NCI-H1930 (cell line): Measurements from ENCODE around the gene IFITM10.

Experiments
- DNase-seq, 2 experiments: peaks; one replicate each; lab custom pipeline; 2025; lab: John Stamatoyannopoulos, UW

Gene IFITM10

GRCh38 chr11:1717745-1718144 lies 32.6 kb downstream of the IFITM10 start:
- DNase-seq = no peak

- DNase-seq = no peak
These were observed 35.2 kb downstream of the IFITM10 start for GRCh38 chr11:1714908-1715885.

DNA sequence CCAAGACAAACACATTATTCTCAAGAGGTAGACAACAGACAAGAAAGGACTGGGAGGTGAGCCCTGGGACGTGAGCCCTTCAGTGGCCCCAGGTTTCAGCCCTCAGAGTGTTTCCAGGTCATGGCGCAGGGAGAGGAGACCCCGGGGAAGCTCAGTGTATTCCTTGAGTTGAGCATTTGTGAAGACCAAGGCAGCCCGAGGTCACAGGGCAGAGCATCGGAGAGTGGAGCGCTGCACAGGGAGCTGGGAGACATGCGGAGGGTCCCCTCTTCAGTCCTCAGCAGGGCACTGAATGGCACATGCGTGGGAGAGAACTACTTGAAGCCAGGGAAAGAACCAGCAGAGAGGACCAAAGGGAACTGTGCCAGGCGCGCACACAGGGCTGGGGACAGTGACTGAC lies 41.7 kb downstream of the IFITM10 start:
- DNase-seq = no peak

GRCh38 chr11:1707751-1708150 lies 42.6 kb downstream of the IFITM10 start:
- no peak for DNase-seq

DNA sequence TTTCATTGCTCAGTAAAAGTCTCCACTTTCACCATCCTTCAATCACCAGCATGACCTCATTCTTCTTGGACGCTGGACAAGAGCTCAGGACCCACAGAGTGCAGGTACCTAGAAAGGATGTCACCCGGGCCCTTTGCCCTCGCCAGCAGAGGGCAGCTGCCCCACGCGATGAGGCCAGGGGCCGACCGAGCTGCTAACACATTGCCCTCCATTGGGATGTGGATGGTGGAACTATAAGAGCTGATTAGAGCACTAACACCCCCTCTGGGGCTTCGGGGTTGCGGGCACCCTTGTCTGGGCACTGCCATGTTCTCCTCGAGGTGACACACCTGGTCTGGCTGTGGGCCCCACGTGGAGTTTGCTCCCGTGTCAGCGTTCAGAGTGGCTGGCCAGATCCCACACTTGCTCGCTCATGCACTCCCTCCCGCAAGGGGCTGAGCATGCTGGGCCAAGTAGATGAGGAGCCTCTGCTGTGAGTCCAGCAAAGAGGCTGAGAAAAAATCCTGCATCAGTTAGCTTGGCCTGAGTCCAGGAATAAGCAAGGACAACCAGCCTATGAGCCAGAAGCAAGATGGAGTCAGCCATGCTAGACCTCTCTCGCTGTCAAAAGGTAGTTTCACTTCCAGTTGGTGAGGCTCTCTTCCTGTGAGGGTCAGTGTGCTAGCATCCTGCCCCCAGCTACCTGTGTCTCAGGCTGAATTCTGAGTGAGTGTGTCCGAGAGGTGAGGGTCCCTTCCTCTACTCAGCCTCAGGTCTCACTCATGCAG lies 43.6 kb downstream of the IFITM10 start:
- no peak for DNase-seq

DNA sequence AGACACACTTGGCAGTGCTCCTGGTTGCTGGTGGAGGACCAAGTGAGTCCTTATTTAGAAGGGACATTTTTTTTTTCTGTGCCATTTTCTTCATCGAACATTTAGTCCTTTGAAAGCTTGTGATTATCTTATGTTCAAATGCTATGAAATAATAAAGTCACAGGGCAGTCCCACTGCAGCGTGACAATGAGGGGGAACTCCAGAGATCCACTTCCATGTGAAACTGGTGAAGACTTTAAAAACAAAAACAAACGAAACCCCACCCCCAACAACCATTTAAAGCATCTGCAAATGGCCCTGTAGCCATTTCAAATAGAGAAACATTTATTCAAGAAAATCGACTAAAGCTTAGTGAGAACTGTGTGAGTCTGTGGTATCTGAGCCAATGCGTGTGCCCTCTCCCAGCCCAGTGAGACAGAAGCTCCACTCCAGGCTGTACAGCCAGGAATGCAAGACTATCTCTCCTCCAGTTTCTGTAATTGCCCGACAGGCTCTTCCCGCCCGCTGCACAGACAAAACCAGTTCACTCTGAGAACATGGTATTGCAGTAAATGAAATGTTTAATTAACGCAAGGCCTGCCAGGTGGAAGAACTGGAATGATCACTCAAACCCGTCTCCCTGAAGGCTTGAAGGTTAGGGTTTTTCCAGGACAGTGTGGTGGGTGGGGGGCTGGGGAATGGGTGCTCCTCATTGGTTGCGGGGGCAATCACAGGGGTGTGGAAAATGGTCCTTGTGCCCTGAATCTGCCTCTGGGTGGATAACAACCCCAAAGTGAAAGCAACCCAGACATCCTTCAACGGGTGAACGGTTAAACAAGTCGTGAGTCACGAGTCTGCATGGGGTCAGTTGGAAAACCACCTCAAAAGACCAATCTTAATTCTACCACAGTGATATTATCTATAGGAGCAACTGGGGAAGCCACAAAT lies 45.0 kb downstream of the IFITM10 start:
- DNase-seq = no peak

DNA sequence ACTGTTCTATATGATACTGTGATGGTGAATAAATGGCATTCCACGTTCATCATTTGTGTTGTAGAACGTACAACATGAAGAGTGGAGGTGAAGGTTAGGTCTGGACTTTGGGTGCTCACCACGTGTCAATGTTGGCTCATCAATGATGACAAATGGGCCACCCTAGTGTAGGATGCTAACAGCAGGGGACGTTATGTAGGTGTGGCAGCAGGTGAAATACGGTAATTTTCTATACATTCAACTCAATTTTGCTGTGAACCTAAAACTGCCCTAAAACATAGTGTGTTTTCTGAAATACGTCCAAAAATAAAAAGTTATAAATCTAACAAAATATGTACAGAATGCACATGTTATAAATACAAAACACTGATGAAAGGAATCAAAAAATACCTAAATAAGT lies 47.2 kb downstream of the IFITM10 start:
- no peak for DNase-seq

DNA sequence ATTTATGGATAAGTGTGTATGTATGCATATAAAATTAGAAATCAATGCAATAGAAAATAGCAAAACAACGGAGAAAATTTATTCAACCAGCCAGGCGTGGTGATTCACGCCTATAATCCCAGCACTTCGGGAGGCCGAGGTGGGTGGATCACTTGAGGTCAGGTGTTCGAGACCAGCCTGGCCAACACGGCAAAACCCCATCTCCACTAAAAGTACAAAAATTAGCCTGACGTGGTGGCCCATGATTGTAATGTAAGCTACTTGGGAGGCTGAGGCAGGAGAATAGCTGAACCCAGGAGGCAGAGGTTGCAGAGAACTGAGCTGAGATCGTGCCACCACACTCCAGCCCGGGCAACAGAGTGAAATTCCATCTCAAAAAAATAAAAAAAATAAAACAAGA lies 47.9 kb downstream of the IFITM10 start:
- DNase-seq = no peak

DNA sequence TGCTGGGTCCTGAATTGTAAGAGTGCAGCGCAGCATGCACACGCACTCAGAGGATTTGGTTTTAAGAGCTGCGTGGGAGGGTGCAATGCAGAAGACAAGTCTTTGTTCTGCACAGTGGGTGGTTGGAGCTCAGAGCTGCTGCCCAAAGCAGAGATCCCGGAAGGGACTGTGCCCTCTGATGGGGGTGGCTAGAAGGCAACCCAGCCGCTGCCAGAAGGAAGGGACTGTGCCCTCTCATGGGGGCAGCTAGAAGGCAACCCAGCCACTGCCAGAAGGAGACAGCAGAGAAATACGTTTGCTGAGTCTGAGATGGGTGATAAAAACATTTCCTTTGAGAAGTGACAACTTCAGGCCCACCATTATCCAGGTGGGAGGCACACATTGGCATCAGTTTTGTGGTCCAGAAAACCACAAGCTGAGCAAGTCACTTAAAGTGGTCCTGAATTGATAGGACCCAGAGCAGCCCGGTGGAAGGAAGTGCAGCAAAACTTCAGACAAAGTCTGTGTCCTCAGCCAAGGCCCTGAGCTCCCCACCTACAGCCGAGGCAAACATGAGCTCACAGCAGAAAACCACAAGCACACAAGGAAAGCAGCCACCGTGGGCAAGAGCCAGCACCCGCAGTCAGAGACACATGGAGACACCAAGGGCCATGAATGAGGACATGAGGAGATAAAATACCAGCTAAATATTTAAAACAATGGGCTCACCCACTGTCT lies 49.1 kb downstream of the IFITM10 start:
- DNase-seq = no peak

- no peak for DNase-seq
These were observed 50.6 kb downstream of the IFITM10 start for GRCh38 chr11:1699771-1700170.

DNA sequence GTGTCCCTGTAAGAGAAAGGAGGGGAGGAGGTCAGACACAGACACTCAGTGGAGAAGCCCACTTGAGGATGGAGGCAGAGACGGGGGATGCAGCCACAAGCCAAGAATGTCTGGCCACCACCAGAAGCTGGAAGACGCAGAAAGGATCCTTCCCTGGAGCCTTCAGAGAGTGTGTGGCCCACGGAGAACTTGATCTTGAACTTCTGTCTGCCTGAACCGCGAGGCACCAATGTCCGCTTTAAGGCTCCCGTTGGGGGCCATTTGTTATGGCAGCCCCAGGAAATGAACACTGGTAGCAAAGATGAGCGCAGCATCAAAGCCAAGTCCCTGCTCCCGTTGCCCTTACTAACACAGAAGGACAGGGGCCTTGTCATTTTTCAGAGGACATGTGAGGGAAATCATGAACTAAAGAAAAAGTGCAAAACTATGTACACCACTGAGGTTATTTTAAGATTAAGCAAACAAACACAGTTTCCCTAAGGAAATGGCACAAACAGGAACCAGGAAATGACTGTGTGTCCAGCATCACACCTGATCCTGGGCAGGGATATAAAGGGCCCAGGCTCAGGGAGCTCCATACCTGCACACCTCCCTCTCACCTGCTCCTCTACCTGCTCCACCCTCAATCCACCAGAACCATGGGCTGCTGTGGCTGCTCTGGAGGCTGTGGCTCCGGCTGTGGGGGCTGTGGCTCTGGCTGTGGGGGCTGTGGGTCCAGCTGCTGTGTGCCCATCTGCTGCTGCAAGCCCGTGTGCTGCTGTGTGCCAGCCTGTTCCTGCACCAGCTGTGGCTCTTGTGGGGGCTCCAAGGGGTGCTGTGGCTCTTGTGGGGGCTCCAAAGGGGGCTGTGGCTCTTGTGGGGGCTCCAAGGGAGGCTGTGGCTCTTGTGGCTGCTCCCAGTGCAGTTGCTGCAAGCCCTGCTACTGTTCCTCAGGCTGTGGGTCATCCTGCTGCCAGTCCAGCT lies 53.5 kb downstream of the IFITM10 start, which contains the start of gene KRTAP5-6:
TSS of gene KRTAP5-6 (plus strand) at position 588 of the 963 bp plus-strand sequence. CDS start at position 639, 51 bp downstream.
- DNase-seq = no peak

DNA sequence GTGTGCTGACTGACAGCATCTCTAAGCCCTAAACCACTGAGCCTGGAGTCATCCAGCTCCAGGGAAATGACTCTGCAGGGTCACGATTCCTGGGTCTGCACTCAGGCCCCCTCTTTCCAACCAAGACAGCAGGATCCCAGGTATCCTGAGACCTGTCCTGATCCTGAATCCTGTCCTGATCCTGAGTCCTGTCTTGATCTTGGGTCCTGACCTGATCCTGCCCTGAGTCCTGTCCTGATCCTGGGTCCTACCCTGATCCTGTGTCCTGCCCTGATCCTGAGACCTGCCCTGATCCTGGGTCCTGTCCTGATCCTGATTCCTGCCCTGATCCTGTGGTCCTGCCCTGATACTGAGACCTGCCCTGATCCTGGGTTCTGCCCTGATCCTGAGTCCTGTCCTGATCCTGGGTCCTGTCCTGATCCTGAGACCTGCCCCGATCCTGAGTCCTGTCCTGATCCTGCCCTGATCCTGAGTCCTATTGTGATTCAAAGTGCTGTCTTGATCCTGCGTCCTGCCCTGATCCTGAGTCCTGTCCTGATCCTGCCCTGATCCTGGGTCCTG lies 54.8 kb downstream of the IFITM10 start:
- DNase-seq = no peak

GRCh38 chr11:1694846-1695547 lies 55.4 kb downstream of the IFITM10 start:
- DNase-seq = no peak

DNA sequence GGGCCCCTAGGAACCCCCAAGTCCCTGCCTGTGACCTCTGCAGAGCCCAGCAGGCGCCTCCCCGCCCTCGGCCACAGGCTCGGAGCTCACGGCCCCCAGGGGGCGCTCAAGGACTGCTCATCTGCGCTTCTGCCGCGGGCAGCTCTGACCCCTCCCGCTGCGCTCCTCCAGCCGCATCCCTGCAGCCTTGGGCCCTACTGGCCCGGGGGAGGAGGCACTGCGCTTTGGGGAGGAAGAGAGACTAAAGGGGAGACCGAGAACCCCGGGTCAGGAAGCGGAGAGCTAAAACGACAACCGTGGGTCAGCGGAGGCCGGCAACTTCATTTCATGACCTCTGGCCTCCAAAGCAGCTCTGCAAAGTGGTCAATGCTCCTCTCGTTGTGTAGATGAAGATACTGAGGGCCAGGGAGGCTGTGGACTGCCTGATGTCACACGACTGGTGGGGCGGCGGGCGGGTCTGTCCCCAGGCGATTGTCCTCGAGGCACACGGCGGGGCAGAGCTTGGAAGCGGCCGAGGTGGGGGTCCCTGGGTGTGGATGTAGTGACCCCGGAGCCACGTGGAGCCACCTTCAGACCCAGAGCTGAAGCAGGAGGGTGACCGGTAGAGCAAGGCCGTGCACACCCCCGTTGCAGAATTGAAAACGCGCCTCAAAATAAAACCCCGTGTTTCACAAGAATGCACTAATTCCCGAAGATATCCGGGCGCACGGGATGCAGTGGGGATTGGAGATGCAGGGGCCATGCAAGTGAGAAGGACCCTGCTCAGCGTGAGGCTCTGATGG lies 56.1 kb downstream of the IFITM10 start:
- peak; percentile 19 to 75 for DNase-seq

GRCh38 chr11:1693327-1694063 lies 56.9 kb downstream of the IFITM10 start:
- peak; percentile 48 to 83 for DNase-seq

DNA sequence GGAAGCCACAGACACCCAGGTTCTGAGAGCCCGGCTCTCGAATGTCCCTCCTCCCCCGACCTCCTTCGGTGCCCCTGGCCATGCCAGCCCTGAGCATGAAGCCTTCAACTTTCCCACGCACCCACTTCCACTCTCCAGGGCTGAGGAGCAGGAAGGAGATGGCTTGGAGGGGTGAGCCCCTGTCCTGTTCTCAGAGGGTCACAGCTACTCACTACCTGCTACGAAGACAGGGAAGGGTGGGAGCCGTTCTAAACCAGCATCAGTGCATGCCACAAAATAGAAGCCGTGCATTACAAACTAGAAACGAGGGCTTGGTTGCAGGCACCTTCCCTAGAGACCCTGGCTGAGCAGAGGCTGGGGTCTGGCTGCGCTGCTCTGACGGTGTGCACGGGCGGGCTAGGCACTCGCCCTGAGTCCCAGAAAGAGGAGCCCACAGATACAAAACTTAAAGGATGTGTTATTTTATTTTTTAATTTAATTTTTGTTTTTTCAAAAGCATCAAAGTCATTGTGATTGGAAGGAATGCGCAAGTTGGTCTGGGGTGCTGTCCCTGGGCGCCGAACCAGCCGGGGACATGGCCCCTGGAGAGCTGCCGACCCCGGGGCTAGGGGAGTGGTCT lies 57.6 kb downstream of the IFITM10 start:
- no peak for DNase-seq
